ENCODE measurements around the gene EP400.

GRCh38 chr12:132079695-132080094, 130.0 kb downstream of the EP400 start:
- TF ChIP-seq CTCF (IDR thresholded peaks at IDR 0.05; ENCODE audit: low read length) (no peak), EZH2 (IDR thresholded peaks at IDR 0.05; ENCODE audit: borderline replicate concordance, low read length) (no peak)
